GM18951 (cell line): ENCODE results near the gene GVQW3.

Source experiments
- POLR2A ChIP-seq: IDR thresholded peaks from 4 replicates; pipeline ENCODE4 v1.6.1; 2011; ENCODE audit warnings: mild to moderate bottlenecking; ENCODE audit not compliant: insufficient read length, insufficient read depth; ENCODE audit errors: extremely low read depth
- in situ Hi-C: fragments of 300-500 bp; cut with MboI; formaldehyde crosslinking; loops from one replicate; pipeline ENCODE4 v1.12.0; 2022; ENCODE audit warnings: low sequenced_read_pairs, mixed read lengths, inconsistent platforms; ENCODE audit not compliant: unreplicated experiment

GVQW3 gene

GRCh38 chr11:76365038-76365679, 16.0 kb upstream of the GVQW3 start:
- in situ Hi-C loops = no loop called here
- no peak for TF ChIP-seq POLR2A

GRCh38 chr11:76368490-76368889, 12.6 kb upstream of the GVQW3 start:
- in situ Hi-C loops = no loop called here
- TF ChIP-seq POLR2A = no peak

- in situ Hi-C loops = no loop called here
- TF ChIP-seq POLR2A = no peak
Measured at GRCh38 chr11:76369406-76369805, 11.7 kb upstream of the GVQW3 start.

GRCh38 chr11:76371170-76371569, 10.0 kb upstream of the GVQW3 start:
- in situ Hi-C loops = no loop called here
- no peak for TF ChIP-seq POLR2A

GRCh38 chr11:76376746-76377558, 4.2 kb upstream of the GVQW3 start:
- in situ Hi-C loops = no loop called here
- no peak for TF ChIP-seq POLR2A

- in situ Hi-C loops = no loop called here
- TF ChIP-seq POLR2A = no peak
Measured at GRCh38 chr11:76379807-76380158, 1.3 kb upstream of the GVQW3 start.

GRCh38 chr11:76380159-76380976, 755 bp upstream of the GVQW3 start:
- TF ChIP-seq POLR2A = peak; percentile 38
- in situ Hi-C loops = no loop called here

GRCh38 chr11:76382209-76382608, 1.1 kb downstream of the GVQW3 start:
- in situ Hi-C loops = no loop called here
- TF ChIP-seq POLR2A = no peak

- no peak for TF ChIP-seq POLR2A
- in situ Hi-C loops = no loop called here
Measured at GRCh38 chr11:76385903-76386302, 4.8 kb downstream of the GVQW3 start.

GRCh38 chr11:76388408-76388807, 7.3 kb downstream of the GVQW3 start:
- TF ChIP-seq POLR2A = no peak
- in situ Hi-C loops = no loop called here

GRCh38 chr11:76391021-76391420, 9.9 kb downstream of the GVQW3 start:
- TF ChIP-seq POLR2A = no peak
- in situ Hi-C loops = no loop called here

GRCh38 chr11:76391811-76392475, 10.8 kb downstream of the GVQW3 start:
- in situ Hi-C loops = no loop called here

GRCh38 chr11:76392870-76393269, 11.7 kb downstream of the GVQW3 start:
- no peak for TF ChIP-seq POLR2A
- in situ Hi-C loops = no loop called here

More at GRCh38 chr11:76391811-76392475, 10.8 kb downstream of the GVQW3 start:
- TF ChIP-seq POLR2A = no peak

- in situ Hi-C loops = no loop called here
- TF ChIP-seq POLR2A = no peak
Measured at GRCh38 chr11:76394411-76394810, 13.3 kb downstream of the GVQW3 start.
